Kidney (tissue), 14 donors: ENCODE measurements around the gene RFX8. TPM values are rescaled to one million over a fixed set of nuclear protein-coding genes. Genes with fewer than 3 reads are reported as not detected.

ENCODE experiments used
- DNase-seq, 5 donors: peaks; one replicate each; pipeline ENCODE4 v3.0.0-alpha.2; 2013 to 2020
- FAIRE-seq: peaks from 2 replicates; lab custom pipeline; 2012; peaks lifted over from hg19 to GRCh38; lab: Jason Lieb, UNC
- H3K27ac ChIP-seq, 2 donors: one replicate each; pipeline ENCODE4 v1.7.0; 2013; ENCODE audit warnings: low read depth in 2 of 2, low read length in 2 of 2, inconsistent platforms in 1 of 2
- H3K27me3 ChIP-seq: one replicate; pipeline ENCODE4 v1.7.1; 2013; ENCODE audit warnings: low read length, inconsistent platforms; ENCODE audit not compliant: control insufficient read depth, insufficient read depth
- H3K36me3 ChIP-seq, 3 donors: one replicate each; pipeline versions ENCODE4 v1.7.0 to v1.7.1; 2013; ENCODE audit warnings: low read length in 3 of 3, control low read depth in 1 of 3, inconsistent platforms in 1 of 3; ENCODE audit not compliant: insufficient read depth in 3 of 3, control insufficient read depth in 2 of 3
- H3K4me1 ChIP-seq, 3 donors: one replicate each; pipeline versions ENCODE4 v1.7.0 to v1.7.1; 2013; ENCODE audit warnings: low read length in 3 of 3, inconsistent platforms in 1 of 3, low read depth in 1 of 3; ENCODE audit not compliant: control insufficient read depth in 2 of 3, insufficient read depth in 2 of 3
- H3K4me3 ChIP-seq, 3 donors: one replicate each; pipeline versions ENCODE4 v1.7.0 to v1.8.1; 2013; ENCODE audit warnings: low read length in 3 of 3, control low read depth in 1 of 3, inconsistent platforms in 1 of 3
- H3K9ac ChIP-seq, 3 donors: one replicate each; pipeline versions ENCODE4 v1.7.0 to v1.7.1; 2013; ENCODE audit warnings: low read length in 3 of 3, control low read depth in 1 of 3, inconsistent platforms in 1 of 3
- H3K9me3 ChIP-seq, 3 donors: one replicate each; pipeline versions ENCODE4 v1.7.0 to v1.7.1; 2013; ENCODE audit warnings: low read length in 3 of 3, control low read depth in 1 of 3, inconsistent platforms in 1 of 3; ENCODE audit not compliant: control insufficient read depth in 2 of 3, insufficient read depth in 1 of 3
- CTCF ChIP-seq: IDR thresholded peaks from 3 replicates; pipeline ENCODE4 v1.5.1; 2012; ENCODE audit warnings: mild to moderate bottlenecking, moderate library complexity, borderline replicate concordance; ENCODE audit not compliant: insufficient read depth; ENCODE audit errors: extremely low read depth
- intact Hi-C: fragments of 100-400 bp; cut with DNase I; formaldehyde crosslinking; loops from one replicate; pipeline ENCODE4 v1.11.1; 2022
- polyA plus RNA-seq: library from polyadenylated mRNA; stranded (reverse); fragments of 350-450 nt; fragmentation: Illumina TruSeq; extraction: RNeasy Lipid Tissue Mini Kit (QIAGEN cat#74804); gene quantifications from one replicate; pipeline ENCODE4 v1.2.3, GENCODE V29; 2014; ENCODE audit warnings: low read depth, low replicate concordance; ENCODE audit not compliant: insufficient read depth
- total RNA-seq: library from RNA; stranded (reverse); fragmentation: NEBNext Ultra II Directional; extraction: Animal tissue kit (Norgen Biotek cat#: 25700); gene quantifications from one replicate; pipeline ENCODE4 v1.2.1, GENCODE V29; 2021
- donor health status: control.
- donor health status: control.
- donor health status: control.
- donor health status: control.
- donor health status: control.
- donor health status: DM: yes; HTN: yes; CAD: no.
- donor health status: Normal renal cell carcinoma (clear cell type).

RFX8 gene
- total and polyA plus RNA-seq, 2 donors from 2014 or later: 0.28 TPM; not detected in 1

GRCh38 chr2:101361121-101361520 is 113.8 kb downstream of the RFX8 start:
- H3K4me3 ChIP-seq: no peak overlapping the region
- intact Hi-C loops: no loop called here
- TF ChIP-seq CTCF: no peak

GRCh38 chr2:101360232-101360631 is 114.7 kb downstream of the RFX8 start:
- Histone ChIP-seq H3K27ac (no peak overlapping the region), H3K36me3 (no peaks in the 10 kb centered on the region), H3K9me3 (no peaks in the 10 kb centered on the region), H3K4me1 (no peaks in the 10 kb centered on the region), H3K27me3 (no peaks in the 10 kb centered on the region), H3K9ac (no peak overlapping the region), H3K4me3 (no peak overlapping the region)
- DNase-seq: no peak
- TF ChIP-seq CTCF: no peak
- intact Hi-C loops: no loop called here
- no peak for FAIRE-seq

More at GRCh38 chr2:101361121-101361520, 113.8 kb downstream of the RFX8 start:
- Histone ChIP-seq H3K9ac (no peak overlapping the region), H3K4me1 (no peaks in the 10 kb centered on the region), H3K27me3 (no peaks in the 10 kb centered on the region), H3K36me3 (no peaks in the 10 kb centered on the region), H3K27ac (no peak overlapping the region), H3K9me3 (no peaks in the 10 kb centered on the region)
- no peak for FAIRE-seq
- DNase-seq: no peak

DNA sequence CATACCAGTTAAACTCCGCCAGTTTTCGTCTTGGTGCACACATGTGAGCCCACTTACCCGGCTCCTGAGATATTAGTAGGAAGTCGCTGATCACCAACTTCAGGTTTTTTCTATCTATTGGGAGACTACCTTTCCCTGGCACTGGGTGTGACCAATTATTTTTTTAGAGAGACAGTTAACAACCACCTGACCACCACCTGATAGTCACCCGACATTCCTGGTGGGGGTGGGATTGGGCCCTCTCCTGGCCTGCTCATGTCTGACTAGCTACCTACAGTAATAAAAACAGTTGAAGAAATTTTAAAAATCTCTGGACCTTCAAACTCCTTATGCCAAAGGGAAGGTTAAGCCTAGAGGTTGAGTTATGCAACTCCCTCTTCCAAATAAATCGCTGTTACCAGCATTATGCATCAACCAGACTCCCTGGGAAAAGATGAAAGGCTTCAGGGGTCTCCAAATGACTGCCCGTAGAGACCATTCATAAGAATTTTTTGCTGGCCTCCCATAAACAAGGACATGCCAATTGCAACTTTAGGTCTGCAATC is 115.4 kb downstream of the RFX8 start:
- no peak overlapping the region for H3K9ac ChIP-seq
- no peak overlapping the region for H3K4me3 ChIP-seq
- H3K9me3 ChIP-seq: no peaks in the 10 kb centered on the region
- no peaks in the 10 kb centered on the region for H3K4me1 ChIP-seq
- H3K36me3 ChIP-seq: no peaks in the 10 kb centered on the region
- H3K27ac ChIP-seq: no peak overlapping the region
- H3K27me3 ChIP-seq: no peaks in the 10 kb centered on the region
- DNase-seq (no peak), FAIRE-seq (no peak)
- no peak for TF ChIP-seq CTCF
- intact Hi-C loops: no loop called here

- intact Hi-C loops: no loop called here
- no peak overlapping the region for H3K4me3 ChIP-seq
- no peak overlapping the region for H3K27ac ChIP-seq
- DNase-seq: no peak
- FAIRE-seq: no peak
- no peak overlapping the region for H3K9ac ChIP-seq
- no peaks in the 10 kb centered on the region for H3K36me3 ChIP-seq
- H3K9me3 ChIP-seq: no peaks in the 10 kb centered on the region
- no peaks in the 10 kb centered on the region for H3K4me1 ChIP-seq
- no peaks in the 10 kb centered on the region for H3K27me3 ChIP-seq
- no peak for TF ChIP-seq CTCF
These were observed 117.5 kb downstream of the RFX8 start for GRCh38 chr2:101357376-101357775.
